Measurements from ENCODE around the gene MYO1B. TPM values are rescaled to one million over a fixed set of nuclear protein-coding genes. Genes with fewer than 3 reads are reported as not detected.

MYO1B gene
- total RNA-seq, 1 experiment from 2014 or later = 93.0 TPM

- no peaks in the 10 kb centered on the region for H3K27me3 ChIP-seq (ENCODE audit: low read length)
- no peak overlapping the region for H3K27ac ChIP-seq (ENCODE audit: low read length)
- H3K4me1 ChIP-seq (ENCODE audit: insufficient read depth, low read length) = peaks cover 26% of the 10 kb centered on the region
- ATAC-seq (peak; percentile 19; the same call in 1 of the 2 replicates), DNase-seq (no peak)
- TF ChIP-seq EZH2phosphoT487 (IDR thresholded peaks at IDR 0.05; ENCODE audit: borderline replicate concordance, low read length) (no peak), EZH2 (IDR thresholded peaks at IDR 0.05; ENCODE audit: low read length, unreplicated experiment) (no peak), CTCF (conservative IDR thresholded peaks at IDR 0.05; ENCODE audit: low read depth, low read length) (no peak)
- ChIA-PET POLR2A (ENCODE audit: unreplicated experiment) (no interaction called here), CTCF (no interaction called here)
- H3K4me3 ChIP-seq (ENCODE audit: low read length) = no peak overlapping the region
- peaks cover 100% of the 10 kb centered on the region for H3K79me2 ChIP-seq (ENCODE audit: low read length)
- H4K20me1 ChIP-seq (ENCODE audit: low read length) = peaks cover 12% of the 10 kb centered on the region
- no TSS peak for BruUV-seq (replicated peaks)
- H3F3A ChIP-seq (ENCODE audit: low read length, unreplicated experiment) = no peaks in the 10 kb centered on the region
- H3K9me2 ChIP-seq (replicated peaks; ENCODE audit: low read length) = no peaks in the 10 kb centered on the region
- no peaks in the 10 kb centered on the region for H3K9me3 ChIP-seq (ENCODE audit: low read length)
- H2AFZ ChIP-seq (ENCODE audit: low read length) = no peak overlapping the region
- H3K36me3 ChIP-seq (ENCODE audit: low read depth, low read length) = no peaks in the 10 kb centered on the region
- no peak overlapping the region for H3K9ac ChIP-seq (ENCODE audit: low read length)
- H3K4me2 ChIP-seq (ENCODE audit: low read length) = no peak overlapping the region
- intact Hi-C loops (cut with micrococcal nuclease) = no loop called here
These were observed 17.8 kb downstream of the MYO1B start for GRCh38 chr2:191263050-191263449.

- Histone ChIP-seq H3K9me3 (ENCODE audit: low read length) (no peaks in the 10 kb centered on the region), H3K9ac (ENCODE audit: low read length) (no peak overlapping the region), H3K27ac (ENCODE audit: low read length) (no peak overlapping the region), H3K4me3 (ENCODE audit: low read length) (no peak overlapping the region), H4K20me1 (ENCODE audit: low read length) (peaks cover 14% of the 10 kb centered on the region; the same call in 1 of the 2 replicates), H3K36me3 (ENCODE audit: low read depth, low read length) (no peaks in the 10 kb centered on the region), H2AFZ (ENCODE audit: low read length) (no peak overlapping the region), H3F3A (ENCODE audit: low read length, unreplicated experiment) (no peaks in the 10 kb centered on the region), H3K4me2 (ENCODE audit: low read length) (no peak overlapping the region), H3K27me3 (ENCODE audit: low read length) (no peaks in the 10 kb centered on the region), H3K9me2 (replicated peaks; ENCODE audit: low read length) (no peaks in the 10 kb centered on the region), H3K4me1 (ENCODE audit: insufficient read depth, low read length) (peaks cover 26% of the 10 kb centered on the region), H3K79me2 (ENCODE audit: low read length) (peaks cover 100% of the 10 kb centered on the region)
- DNase-seq = peak; percentile 51
- BruUV-seq (replicated peaks) = no TSS peak
- ChIA-PET POLR2A (ENCODE audit: unreplicated experiment) (interaction anchor here (0.6 kb wide), 1 partner anchor 47 kb away, joined by 3 read pairs; no protein-coding TSS in a partner anchor), CTCF (no interaction called here)
- TF ChIP-seq EZH2 (IDR thresholded peaks at IDR 0.05; ENCODE audit: low read length, unreplicated experiment) (no peak), EZH2phosphoT487 (IDR thresholded peaks at IDR 0.05; ENCODE audit: borderline replicate concordance, low read length) (no peak), CTCF (conservative IDR thresholded peaks at IDR 0.05; ENCODE audit: low read depth, low read length) (no peak)
- ATAC-seq = peak; percentile 72
- intact Hi-C loops (cut with micrococcal nuclease) = no loop called here
These were observed 19.5 kb downstream of the MYO1B start for GRCh38 chr2:191264647-191265081.

Data from PC-3 (cell line).